ENCODE results near the gene DOK1.
"Not testable (repeated sequence)": the region's sequence is repeated elsewhere in the genome, so short reads cannot be mapped to it uniquely, and the experiment has no call there.

Gene DOK1

GRCh38 chr2:74548285-74548899 is 6.1 kb upstream of the DOK1 start:
- DNase-seq (ENCODE audit: low read depth in 2 of 2): no peak

- DNase-seq (ENCODE audit: low read depth in 2 of 2): no peak
Observed at GRCh38 chr2:74548900-74549826, 5.4 kb upstream of the DOK1 start.

GRCh38 chr2:74550231-74550630 is 4.3 kb upstream of the DOK1 start:
- DNase-seq (ENCODE audit: low read depth in 2 of 2): no peak

- DNase-seq (ENCODE audit: low read depth in 2 of 2): no peak
Observed at GRCh38 chr2:74551530-74551929, 3.0 kb upstream of the DOK1 start.

- no peak for DNase-seq (ENCODE audit: low read depth in 2 of 2)
Observed at GRCh38 chr2:74551942-74552913, 2.3 kb upstream of the DOK1 start.

- DNase-seq (ENCODE audit: low read depth in 2 of 2): no peak
Observed at GRCh38 chr2:74552914-74553811, 1.4 kb upstream of the DOK1 start.

GRCh38 chr2:74554820-74555531 is 456 bp downstream of the DOK1 start:
- DNase-seq (ENCODE audit: low read depth in 2 of 2): no peak

GRCh38 chr2:74555610-74556103 is 1.1 kb downstream of the DOK1 start:
- DNase-seq (ENCODE audit: low read depth in 2 of 2): no peak

GRCh38 chr2:74556159-74556558 is 1.6 kb downstream of the DOK1 start:
- no peak for DNase-seq (ENCODE audit: low read depth in 2 of 2)

- no peak for DNase-seq (ENCODE audit: low read depth in 2 of 2)
Observed at GRCh38 chr2:74556831-74557370, 2.4 kb downstream of the DOK1 start.

GRCh38 chr2:74558284-74559230 is 4.0 kb downstream of the DOK1 start:
- no peak for DNase-seq (ENCODE audit: low read depth in 2 of 2)

GRCh38 chr2:74559912-74560311 is 5.4 kb downstream of the DOK1 start:
- DNase-seq (ENCODE audit: low read depth in 2 of 2): no peak

- no peak for DNase-seq (ENCODE audit: low read depth in 2 of 2)
Observed at GRCh38 chr2:74560591-74560990, 6.1 kb downstream of the DOK1 start.

GRCh38 chr2:74561022-74561421 is 6.5 kb downstream of the DOK1 start:
- DNase-seq (ENCODE audit: low read depth in 2 of 2): not testable (repeated sequence)

GRCh38 chr2:74562126-74562775 is 7.7 kb downstream of the DOK1 start:
- DNase-seq (ENCODE audit: low read depth in 2 of 2): no peak

- no peak for DNase-seq (ENCODE audit: low read depth in 2 of 2)
Observed at GRCh38 chr2:74564222-74564621, 9.7 kb downstream of the DOK1 start.

- DNase-seq (ENCODE audit: low read depth in 2 of 2): no peak
Observed at GRCh38 chr2:74566076-74566753, 11.7 kb downstream of the DOK1 start.

GRCh38 chr2:74566754-74567085 is 12.2 kb downstream of the DOK1 start:
- peak; percentile 98 for DNase-seq (ENCODE audit: low read depth in 2 of 2)

All from fibroblast of skin of left biceps (primary cell).